Esophagus muscularis mucosa (tissue), 3 donors: Measurements from ENCODE around the gene LHX3.

ENCODE experiments used
- POLR2A ChIP-seq: fragments of 450-650 bp; IDR thresholded peaks from one replicate; pipeline ENCODE4 v1.6.1; 2017; ENCODE audit warnings: antibody characterized with exemption, moderate library complexity, mild to moderate bottlenecking, low read depth
- TF ChIP-seq, protein P1 (sequence below), 3 experiments: fragments of 200-600 bp in 2 of 3; fragments of 450-650 bp in 1 of 3; sonication (generic) in 2 of 3; IDR thresholded peaks; one replicate each; pipeline ENCODE4 v1.5.1; 2017 to 2019; ENCODE audit warnings: antibody characterized with exemption in 3 of 3, mild to moderate bottlenecking in 2 of 3, moderate library complexity in 1 of 3

DNA sequence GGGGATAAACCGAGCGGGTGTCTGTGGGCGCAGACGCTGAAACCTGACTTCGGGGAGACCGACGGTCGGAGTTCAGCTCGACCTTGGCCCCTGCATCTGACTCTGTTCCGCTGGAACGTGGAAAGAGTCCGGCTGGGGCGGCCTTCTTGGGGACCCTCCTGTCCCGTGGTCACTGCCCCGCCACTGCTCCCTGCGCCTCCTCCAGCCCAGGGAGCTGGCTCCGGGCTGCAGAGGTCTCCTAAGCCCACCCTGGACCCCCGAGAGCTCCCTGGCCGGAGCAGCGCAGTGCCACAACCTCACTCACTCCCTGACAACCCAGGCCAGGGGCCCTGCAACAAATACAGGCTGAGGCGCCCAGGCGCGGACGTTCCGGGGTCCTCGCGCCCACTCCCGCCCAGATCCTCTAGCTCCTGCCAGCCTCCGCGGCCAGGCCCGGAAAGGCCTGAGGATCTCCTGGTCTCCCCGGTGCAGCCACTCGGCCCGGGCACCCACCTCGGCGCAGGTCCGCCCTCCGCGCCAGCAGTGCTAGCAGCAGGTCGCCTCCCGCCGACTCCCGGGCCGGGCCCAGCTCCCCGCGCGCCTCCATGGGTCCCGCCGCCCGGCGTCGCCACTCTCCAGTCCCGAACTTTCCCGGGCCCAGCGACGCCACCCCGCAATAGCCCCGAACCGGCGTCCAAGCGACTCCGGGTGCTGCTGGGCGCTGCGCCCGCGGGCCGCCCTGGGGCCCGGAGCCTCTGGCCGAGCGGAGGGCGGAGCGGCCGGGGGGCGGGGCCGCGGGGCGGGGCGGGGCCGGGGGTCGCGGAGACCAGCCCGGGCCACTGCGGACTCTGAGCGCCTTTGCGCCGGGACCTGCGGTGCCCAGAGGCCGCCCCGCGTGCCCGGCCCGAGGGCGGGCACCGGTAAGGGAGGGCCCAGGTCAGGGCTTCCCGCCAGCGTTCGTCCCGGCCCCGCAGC lies 2.2 kb downstream of the LHX3 start:
- TF ChIP-seq, protein P1, sequence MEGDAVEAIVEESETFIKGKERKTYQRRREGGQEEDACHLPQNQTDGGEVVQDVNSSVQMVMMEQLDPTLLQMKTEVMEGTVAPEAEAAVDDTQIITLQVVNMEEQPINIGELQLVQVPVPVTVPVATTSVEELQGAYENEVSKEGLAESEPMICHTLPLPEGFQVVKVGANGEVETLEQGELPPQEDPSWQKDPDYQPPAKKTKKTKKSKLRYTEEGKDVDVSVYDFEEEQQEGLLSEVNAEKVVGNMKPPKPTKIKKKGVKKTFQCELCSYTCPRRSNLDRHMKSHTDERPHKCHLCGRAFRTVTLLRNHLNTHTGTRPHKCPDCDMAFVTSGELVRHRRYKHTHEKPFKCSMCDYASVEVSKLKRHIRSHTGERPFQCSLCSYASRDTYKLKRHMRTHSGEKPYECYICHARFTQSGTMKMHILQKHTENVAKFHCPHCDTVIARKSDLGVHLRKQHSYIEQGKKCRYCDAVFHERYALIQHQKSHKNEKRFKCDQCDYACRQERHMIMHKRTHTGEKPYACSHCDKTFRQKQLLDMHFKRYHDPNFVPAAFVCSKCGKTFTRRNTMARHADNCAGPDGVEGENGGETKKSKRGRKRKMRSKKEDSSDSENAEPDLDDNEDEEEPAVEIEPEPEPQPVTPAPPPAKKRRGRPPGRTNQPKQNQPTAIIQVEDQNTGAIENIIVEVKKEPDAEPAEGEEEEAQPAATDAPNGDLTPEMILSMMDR (IDR thresholded peaks at IDR 0.05): no peak
- no peak for TF ChIP-seq POLR2A
